Heart left ventricle (tissue), 16 donors: Measurements from ENCODE around the gene FGF2. TPM values are rescaled to one million over a fixed set of nuclear protein-coding genes. Genes with fewer than 3 reads are reported as not detected.

Experiments
- ATAC-seq, 4 donors: fragments of 200-7000 bp; cut with Tn5 transposase; one replicate each; pipeline ENCODE4 v1.9.1; 2020 to 2022; ENCODE audit warnings: moderate library complexity in 4 of 4, mild to moderate bottlenecking in 3 of 4, moderate number of reproducible peaks in 1 of 4
- DNase-seq, 5 donors: peaks; one replicate each; pipeline ENCODE4 v3.0.0-alpha.2; 2020
- H3K27ac ChIP-seq, 12 donors: fragments of 200-600 bp; sonication (generic) in 4 of 12; one replicate each; pipeline versions ENCODE4 v1.5.0 to v1.8.0; 2016 to 2022; ENCODE audit warnings: mild to moderate bottlenecking in 2 of 12
- H3K27me3 ChIP-seq, 9 donors: fragments of 200-600 bp; sonication (generic) in 2 of 9; one replicate each; pipeline versions ENCODE4 v1.5.1 to v1.8.0; 2016 to 2022; ENCODE audit warnings: mild to moderate bottlenecking in 3 of 9
- H3K36me3 ChIP-seq, 9 donors: fragments of 200-600 bp; sonication (generic) in 2 of 9; one replicate each; pipeline versions ENCODE4 v1.5.0 to v1.8.0; 2018 to 2022; ENCODE audit warnings: mild to moderate bottlenecking in 2 of 9
- H3K4me1 ChIP-seq, 12 donors: fragments of 200-600 bp; sonication (generic) in 4 of 12; one replicate each; pipeline versions ENCODE4 v1.5.0 to v1.8.0; 2016 to 2022; ENCODE audit warnings: mild to moderate bottlenecking in 3 of 12
- H3K4me3 ChIP-seq, 12 donors: fragments of 200-600 bp; sonication (generic) in 4 of 12; one replicate each; pipeline versions ENCODE4 v1.5.0 to v1.8.0; 2017 to 2022; ENCODE audit warnings: mild to moderate bottlenecking in 9 of 12, moderate library complexity in 4 of 12
- H3K9me3 ChIP-seq, 12 donors: fragments of 200-600 bp; sonication (generic) in 4 of 12; one replicate each; pipeline versions ENCODE4 v1.5.0 to v1.8.0; 2016 to 2022; ENCODE audit warnings: mild to moderate bottlenecking in 1 of 12
- POLR2A ChIP-seq, 2 donors: fragments of 450-650 bp; IDR thresholded peaks; one replicate each; pipeline ENCODE4 v1.6.1; 2017; ENCODE audit warnings: antibody characterized with exemption in 2 of 2, mild to moderate bottlenecking in 2 of 2, moderate library complexity in 2 of 2
- WGBS, 4 donors: extraction: QIAGEN DNeasy Blood & Tissue Kit in 2 of 4; methylation state at CpG; one replicate each; pipeline versions ENCODE4 v1.1.5 to v1.1.7; 2013 to 2018; 5-methylcytosine and 5-hydroxymethylcytosine counted together
- intact Hi-C, 10 donors: fragments of 100-400 bp; cut with DNase I; formaldehyde crosslinking; loops; one replicate each; pipeline versions ENCODE4 v1.11.1 to v1.14.2; 2022
- polyA plus RNA-seq, 2 donors: library from polyadenylated mRNA; stranded (reverse); fragments of 200-250 nt; gene quantifications; one replicate each; pipeline ENCODE4 v1.2.3, GENCODE V29; 2013
- total RNA-seq, 9 donors: library from RNA; depleted of rRNA in 2 of 9; stranded (reverse); fragments of >200 nt in 2 of 9; fragmentation: NEBNext Ultra II Directional in 3 of 9; extraction: Animal tissue kit (Norgen Biotek cat#: 25700) in 3 of 9; gene quantifications; one replicate each; pipeline versions ENCODE4 v1.1.0 to v1.2.4, GENCODE V29; 2016 to 2023
- TF ChIP-seq, protein P1 (sequence below), 12 donors: fragments of 200-600 bp; sonication (generic) in 4 of 12; IDR thresholded peaks; one replicate each; pipeline versions ENCODE4 v1.5.0 to v1.8.0; 2018 to 2022; ENCODE audit warnings: antibody characterized with exemption in 12 of 12, mild to moderate bottlenecking in 5 of 12
- donor health status: ischemic (EF 13 %, LVEDD 7.1; RV severe dilation, severe dysfunction).
- donor health status: healthy with polysubstance abuse.
- donor health status: DM: no; HTN: yes; CAD: no.
- donor health status: DM: no; HTN: no; CAD: no.
- donor health status: ischemic (EF 25% LVEDD 6.9; RV normal size, moderate dysfunction).
- donor health status: ischemic (EF 25% LVEDD 5.7; RV mildly dilated, moderate dysfunction).
- donor health status: healthy.
- donor health status: DM: yes; HTN: yes; CAD: no.
- donor health status: ischemic (EF 35%, LVEDD 5.7; RV mildly dilated, moderate dysfunction).
- donor health status: nonischemic (EF 11% LVEDD 7.7; RV severe dilation, severe dysfunction).
- donor health status: DM: yes; HTN: yes; CAD: no.
- donor health status: PGD.
- donor health status: ischemic (EF 29% LVEDD 5.4; RV normal size, mild dysfunction).
- donor health status: nonischemic (EF 23%, LVEDD 6.1; RV moderate dilation, normal function).

Gene FGF2
- total and polyA plus RNA-seq, 11 donors: 2.2 to 14.4 (median 5.9) TPM

GRCh38 chr4:122882857-122883735 is 56.5 kb downstream of the FGF2 start:
- no peak for ATAC-seq

GRCh38 chr4:122884499-122884898 is 57.9 kb downstream of the FGF2 start:
- Histone ChIP-seq H3K9me3 (no peaks in the 10 kb centered on the region), H3K27ac (no peak overlapping the region), H3K27me3 (no peaks in the 10 kb centered on the region), H3K4me3 (no peak overlapping the region), H3K4me1 (peaks cover 0 to 1% (median 0%) of the 10 kb centered on the region in 12 donors), H3K36me3 (peaks cover 0 to 10% (median 0%) of the 10 kb centered on the region in 9 donors)
- TF ChIP-seq, protein P1, sequence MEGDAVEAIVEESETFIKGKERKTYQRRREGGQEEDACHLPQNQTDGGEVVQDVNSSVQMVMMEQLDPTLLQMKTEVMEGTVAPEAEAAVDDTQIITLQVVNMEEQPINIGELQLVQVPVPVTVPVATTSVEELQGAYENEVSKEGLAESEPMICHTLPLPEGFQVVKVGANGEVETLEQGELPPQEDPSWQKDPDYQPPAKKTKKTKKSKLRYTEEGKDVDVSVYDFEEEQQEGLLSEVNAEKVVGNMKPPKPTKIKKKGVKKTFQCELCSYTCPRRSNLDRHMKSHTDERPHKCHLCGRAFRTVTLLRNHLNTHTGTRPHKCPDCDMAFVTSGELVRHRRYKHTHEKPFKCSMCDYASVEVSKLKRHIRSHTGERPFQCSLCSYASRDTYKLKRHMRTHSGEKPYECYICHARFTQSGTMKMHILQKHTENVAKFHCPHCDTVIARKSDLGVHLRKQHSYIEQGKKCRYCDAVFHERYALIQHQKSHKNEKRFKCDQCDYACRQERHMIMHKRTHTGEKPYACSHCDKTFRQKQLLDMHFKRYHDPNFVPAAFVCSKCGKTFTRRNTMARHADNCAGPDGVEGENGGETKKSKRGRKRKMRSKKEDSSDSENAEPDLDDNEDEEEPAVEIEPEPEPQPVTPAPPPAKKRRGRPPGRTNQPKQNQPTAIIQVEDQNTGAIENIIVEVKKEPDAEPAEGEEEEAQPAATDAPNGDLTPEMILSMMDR (IDR thresholded peaks at IDR 0.05): no peak
- intact Hi-C loops: no loop called here
- ATAC-seq: no peak
- no peak for DNase-seq
- WGBS, 4 donors: 38 to 58% (median 41%) methylated on average over 1 of the region's 1 CpG

More at GRCh38 chr4:122882857-122883735, 56.5 kb downstream of the FGF2 start:
- H3K4me3 ChIP-seq: no peak overlapping the region
- no peak overlapping the region for H3K27ac ChIP-seq
- H3K4me1 ChIP-seq: no peaks in the 10 kb centered on the region
- DNase-seq: no peak
- H3K36me3 ChIP-seq: peaks cover 0 to 10% (median 0%) of the 10 kb centered on the region in 9 donors
- no peak for TF ChIP-seq POLR2A (IDR thresholded peaks at IDR 0.05)
- TF ChIP-seq, protein P1 (IDR thresholded peaks at IDR 0.05): no peak
- WGBS, 4 donors: 83 to 91% (median 89%) methylated on average over 5 of the region's 5 CpGs
- no peaks in the 10 kb centered on the region for H3K27me3 ChIP-seq
- no peaks in the 10 kb centered on the region for H3K9me3 ChIP-seq
- intact Hi-C loops: no loop called here

- TF ChIP-seq POLR2A (IDR thresholded peaks at IDR 0.05): no peak
- TF ChIP-seq, protein P1 (IDR thresholded peaks at IDR 0.05): no peak
- Histone ChIP-seq H3K27me3 (no peaks in the 10 kb centered on the region), H3K27ac (peak overlapping the region in 7 of 12 donors; percentile 1 to 38 (median 13)), H3K36me3 (peaks cover 0 to 33% (median 6%) of the 10 kb centered on the region in 9 donors), H3K4me3 (no peak overlapping the region), H3K9me3 (no peaks in the 10 kb centered on the region), H3K4me1 (peaks cover 0 to 11% (median 1%) of the 10 kb centered on the region in 12 donors)
- intact Hi-C loops: loop anchor here in 2 of 10 donors (10.0 kb wide), 2 partner anchors 55 to 65 kb away; partner anchors contain the start of gene FGF2 (in 1 of the 2)
- ATAC-seq: no peak
- no peak for DNase-seq
- WGBS, 4 donors: 60 to 88% (median 76%) methylated on average over 1 of the region's 1 CpG
Observed at GRCh38 chr4:122889726-122890125, 63.1 kb downstream of the FGF2 start.

- Histone ChIP-seq H3K4me1 (peaks cover 0 to 11% (median 1%) of the 10 kb centered on the region in 12 donors), H3K4me3 (no peak overlapping the region), H3K27me3 (no peaks in the 10 kb centered on the region), H3K9me3 (no peaks in the 10 kb centered on the region), H3K36me3 (peaks cover 0 to 38% (median 6%) of the 10 kb centered on the region in 9 donors), H3K27ac (peak overlapping the region in 8 of 12 donors; percentile 1 to 38 (median 18))
- 80 to 86% (median 85%) methylated on average over 2 of the region's 2 CpGs for WGBS, 4 donors
- intact Hi-C loops: loop anchor here in 2 of 10 donors (10.0 kb wide), 2 partner anchors 55 to 65 kb away; partner anchors contain the start of gene FGF2 (in 1 of the 2)
- no peak for TF ChIP-seq POLR2A (IDR thresholded peaks at IDR 0.05)
- TF ChIP-seq, protein P1 (IDR thresholded peaks at IDR 0.05): no peak
- DNase-seq (no peak), ATAC-seq (no peak)
Observed at GRCh38 chr4:122890147-122890795, 63.6 kb downstream of the FGF2 start.
